Uterus (tissue), 2 donors: ENCODE measurements around the gene SYVN1.

Experiments used
- POLR2A ChIP-seq, 2 donors: fragments of 450-650 bp; IDR thresholded peaks; one replicate each; pipeline ENCODE4 v1.6.1; 2016; ENCODE audit warnings: antibody characterized with exemption in 2 of 2, mild to moderate bottlenecking in 1 of 2, moderate library complexity in 1 of 2
- TF ChIP-seq, protein P1 (sequence below), 4 experiments: fragments of 200-600 bp in 2 of 4; fragments of 450-650 bp in 2 of 4; sonication (generic) in 2 of 4; IDR thresholded peaks; one replicate each; pipeline ENCODE4 v1.5.1; 2016 to 2019; ENCODE audit warnings: antibody characterized with exemption in 4 of 4, mild to moderate bottlenecking in 2 of 4, moderate library complexity in 1 of 4

DNA sequence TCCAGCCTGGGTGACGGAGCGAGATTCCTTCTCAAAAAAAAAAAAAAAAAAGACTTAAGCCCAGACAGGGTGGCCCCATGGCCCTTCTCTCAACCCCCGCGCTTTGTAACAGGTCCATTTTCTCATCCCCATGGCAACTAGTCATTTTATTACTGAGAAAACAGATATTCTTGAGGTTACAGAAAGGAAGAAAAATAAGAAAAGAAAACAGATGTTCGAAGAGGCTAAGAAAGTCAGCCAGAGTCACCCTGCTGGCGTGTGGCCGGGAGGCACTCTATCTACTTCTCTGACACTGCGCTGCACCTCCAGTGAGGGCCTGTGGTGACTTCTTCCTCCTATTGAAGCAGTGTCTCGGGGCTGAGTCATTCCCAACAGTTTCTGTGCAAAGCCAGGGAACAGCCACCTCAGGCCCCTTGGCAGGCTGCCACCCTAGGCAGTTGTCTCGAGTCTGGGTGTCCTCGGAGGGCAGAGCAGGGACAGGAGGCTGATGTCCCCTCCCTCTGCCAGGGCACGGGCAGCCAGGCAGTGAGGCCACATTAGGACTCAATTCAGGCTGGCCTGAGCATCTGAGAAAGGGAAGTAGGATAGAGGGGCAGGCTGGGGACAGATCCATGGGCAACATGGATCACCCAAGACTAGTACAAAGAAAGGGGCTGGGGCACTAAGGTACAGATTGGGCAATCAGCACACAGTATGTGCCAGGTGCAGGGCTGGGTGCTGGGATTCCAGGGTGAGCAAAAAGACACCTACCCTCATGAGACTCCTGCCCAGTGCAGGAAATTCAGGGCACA, 16.4 kb upstream of the SYVN1 start:
- TF ChIP-seq, protein P1, sequence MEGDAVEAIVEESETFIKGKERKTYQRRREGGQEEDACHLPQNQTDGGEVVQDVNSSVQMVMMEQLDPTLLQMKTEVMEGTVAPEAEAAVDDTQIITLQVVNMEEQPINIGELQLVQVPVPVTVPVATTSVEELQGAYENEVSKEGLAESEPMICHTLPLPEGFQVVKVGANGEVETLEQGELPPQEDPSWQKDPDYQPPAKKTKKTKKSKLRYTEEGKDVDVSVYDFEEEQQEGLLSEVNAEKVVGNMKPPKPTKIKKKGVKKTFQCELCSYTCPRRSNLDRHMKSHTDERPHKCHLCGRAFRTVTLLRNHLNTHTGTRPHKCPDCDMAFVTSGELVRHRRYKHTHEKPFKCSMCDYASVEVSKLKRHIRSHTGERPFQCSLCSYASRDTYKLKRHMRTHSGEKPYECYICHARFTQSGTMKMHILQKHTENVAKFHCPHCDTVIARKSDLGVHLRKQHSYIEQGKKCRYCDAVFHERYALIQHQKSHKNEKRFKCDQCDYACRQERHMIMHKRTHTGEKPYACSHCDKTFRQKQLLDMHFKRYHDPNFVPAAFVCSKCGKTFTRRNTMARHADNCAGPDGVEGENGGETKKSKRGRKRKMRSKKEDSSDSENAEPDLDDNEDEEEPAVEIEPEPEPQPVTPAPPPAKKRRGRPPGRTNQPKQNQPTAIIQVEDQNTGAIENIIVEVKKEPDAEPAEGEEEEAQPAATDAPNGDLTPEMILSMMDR (IDR thresholded peaks at IDR 0.05): peak in 1 of 4 experiments; percentile 18
- TF ChIP-seq POLR2A (IDR thresholded peaks at IDR 0.05): no peak
